ENCODE measurements around the gene STRA6. TPM values are rescaled to one million over a fixed set of nuclear protein-coding genes. Genes with fewer than 3 reads are reported as not detected.

Gene STRA6
- total RNA-seq, 1 experiment from 2014 or later = 0.29 TPM

- ChIA-PET POLR2A (ENCODE audit: unreplicated experiment) (no interaction called here), CTCF (no interaction called here)
- no peaks in the 10 kb centered on the region for H3K9me3 ChIP-seq (ENCODE audit: low read length)
- no peak overlapping the region for H3K9ac ChIP-seq (ENCODE audit: low read length)
- H3K4me3 ChIP-seq (ENCODE audit: low read length) = no peak overlapping the region
- no peak overlapping the region for H3K4me2 ChIP-seq (ENCODE audit: low read length)
- no peak for ATAC-seq
- H2AFZ ChIP-seq (ENCODE audit: low read length) = no peak overlapping the region
- H3K4me1 ChIP-seq (ENCODE audit: insufficient read depth, low read length) = peaks cover 14% of the 10 kb centered on the region; the same call in 1 of the 2 replicates
- no peaks in the 10 kb centered on the region for H4K20me1 ChIP-seq (ENCODE audit: low read length)
- peaks cover 42% of the 10 kb centered on the region for H3K27me3 ChIP-seq (ENCODE audit: low read length)
- BruUV-seq (replicated peaks) = no TSS peak
- no peaks in the 10 kb centered on the region for H3F3A ChIP-seq (ENCODE audit: low read length, unreplicated experiment)
- TF ChIP-seq, protein P1, sequence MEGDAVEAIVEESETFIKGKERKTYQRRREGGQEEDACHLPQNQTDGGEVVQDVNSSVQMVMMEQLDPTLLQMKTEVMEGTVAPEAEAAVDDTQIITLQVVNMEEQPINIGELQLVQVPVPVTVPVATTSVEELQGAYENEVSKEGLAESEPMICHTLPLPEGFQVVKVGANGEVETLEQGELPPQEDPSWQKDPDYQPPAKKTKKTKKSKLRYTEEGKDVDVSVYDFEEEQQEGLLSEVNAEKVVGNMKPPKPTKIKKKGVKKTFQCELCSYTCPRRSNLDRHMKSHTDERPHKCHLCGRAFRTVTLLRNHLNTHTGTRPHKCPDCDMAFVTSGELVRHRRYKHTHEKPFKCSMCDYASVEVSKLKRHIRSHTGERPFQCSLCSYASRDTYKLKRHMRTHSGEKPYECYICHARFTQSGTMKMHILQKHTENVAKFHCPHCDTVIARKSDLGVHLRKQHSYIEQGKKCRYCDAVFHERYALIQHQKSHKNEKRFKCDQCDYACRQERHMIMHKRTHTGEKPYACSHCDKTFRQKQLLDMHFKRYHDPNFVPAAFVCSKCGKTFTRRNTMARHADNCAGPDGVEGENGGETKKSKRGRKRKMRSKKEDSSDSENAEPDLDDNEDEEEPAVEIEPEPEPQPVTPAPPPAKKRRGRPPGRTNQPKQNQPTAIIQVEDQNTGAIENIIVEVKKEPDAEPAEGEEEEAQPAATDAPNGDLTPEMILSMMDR (conservative IDR thresholded peaks at IDR 0.05; ENCODE audit: low read depth, low read length) = no peak
- no peak for DNase-seq
- intact Hi-C loops (cut with micrococcal nuclease) = no loop called here
- no peaks in the 10 kb centered on the region for H3K79me2 ChIP-seq (ENCODE audit: low read length)
- no peaks in the 10 kb centered on the region for H3K36me3 ChIP-seq (ENCODE audit: low read depth, low read length)
- no peak overlapping the region for H3K27ac ChIP-seq (ENCODE audit: low read length)
- H3K9me2 ChIP-seq (replicated peaks; ENCODE audit: low read length) = no peaks in the 10 kb centered on the region
These were observed 69.6 kb downstream of the STRA6 start for GRCh38 chr15:74132681-74133651.

GRCh38 chr15:74131628-74132413 is 70.8 kb downstream of the STRA6 start:
- H3K27me3 ChIP-seq (ENCODE audit: low read length) = peaks cover 43% of the 10 kb centered on the region
- CTCF ChIA-PET = no interaction called here
- H4K20me1 ChIP-seq (ENCODE audit: low read length) = no peaks in the 10 kb centered on the region
- DNase-seq = no peak
- H3K4me1 ChIP-seq (ENCODE audit: insufficient read depth, low read length) = peaks cover 11% of the 10 kb centered on the region; the same call in 1 of the 2 replicates
- H2AFZ ChIP-seq (ENCODE audit: low read length) = no peak overlapping the region
- intact Hi-C loops (cut with micrococcal nuclease) = no loop called here
- no peaks in the 10 kb centered on the region for H3K9me3 ChIP-seq (ENCODE audit: low read length)
- ATAC-seq = no peak
- H3K79me2 ChIP-seq (ENCODE audit: low read length) = no peaks in the 10 kb centered on the region
- TF ChIP-seq EZH2phosphoT487 (IDR thresholded peaks at IDR 0.05; ENCODE audit: borderline replicate concordance, low read length) = no peak
- TF ChIP-seq EZH2 (IDR thresholded peaks at IDR 0.05; ENCODE audit: low read length, unreplicated experiment) = no peak
- TF ChIP-seq, protein P1 (conservative IDR thresholded peaks at IDR 0.05; ENCODE audit: low read depth, low read length) = no peak
- BruUV-seq (replicated peaks) = no TSS peak
- no peaks in the 10 kb centered on the region for H3K36me3 ChIP-seq (ENCODE audit: low read depth, low read length)
- H3K4me3 ChIP-seq (ENCODE audit: low read length) = no peak overlapping the region
- POLR2A ChIA-PET (ENCODE audit: unreplicated experiment) = no interaction called here
- H3F3A ChIP-seq (ENCODE audit: low read length, unreplicated experiment) = no peaks in the 10 kb centered on the region
- H3K27ac ChIP-seq (ENCODE audit: low read length) = no peak overlapping the region
- H3K9me2 ChIP-seq (replicated peaks; ENCODE audit: low read length) = no peaks in the 10 kb centered on the region
- no peak overlapping the region for H3K4me2 ChIP-seq (ENCODE audit: low read length)
- H3K9ac ChIP-seq (ENCODE audit: low read length) = no peak overlapping the region
